IPS DF 6.9 (cell line): Measurements from ENCODE around the gene DNAJC15.
"Not testable (repeated sequence)": the region's sequence is repeated elsewhere in the genome, so short reads cannot be mapped to it uniquely, and the experiment has no call there.

Experiments
- DNase-seq: peaks from one replicate; pipeline ENCODE4 v3.0.0-alpha.2; 2013; ENCODE audit warnings: low read depth, low spot score
- H3K27ac ChIP-seq: one replicate; pipeline ENCODE4 v1.5.1; 2013; ENCODE audit warnings: low read length, control low read depth
- H3K27me3 ChIP-seq: 2 replicates; pipeline ENCODE4 v1.6.1; 2013; ENCODE audit warnings: mild to moderate bottlenecking, low read length; ENCODE audit not compliant: control insufficient read depth, insufficient read depth
- H3K36me3 ChIP-seq: 2 replicates; pipeline ENCODE4 v1.6.1; 2013; ENCODE audit warnings: low read length; ENCODE audit not compliant: control insufficient read depth, insufficient read depth
- H3K4me1 ChIP-seq: 2 replicates; pipeline ENCODE4 v1.6.1; 2013; ENCODE audit warnings: low read length; ENCODE audit not compliant: control insufficient read depth, insufficient read depth
- H3K4me3 ChIP-seq: 2 replicates; pipeline ENCODE4 v1.5.1; 2013; ENCODE audit warnings: mild to moderate bottlenecking, low read length
- H3K9me3 ChIP-seq: 2 replicates; pipeline ENCODE4 v1.6.1; 2013; ENCODE audit warnings: low read length, inconsistent platforms; ENCODE audit not compliant: control insufficient read depth, insufficient read depth
- WGBS: extraction: QIAGEN DNeasy Blood & Tissue Kit; methylation state at CpG from one replicate; pipeline ENCODE4 v1.1.7; 2013; ENCODE audit warnings: mixed read lengths, missing lambda C conversion rate; ENCODE audit not compliant: insufficient read length, insufficient coverage; 5-methylcytosine and 5-hydroxymethylcytosine counted together

The DNAJC15 gene

DNA sequence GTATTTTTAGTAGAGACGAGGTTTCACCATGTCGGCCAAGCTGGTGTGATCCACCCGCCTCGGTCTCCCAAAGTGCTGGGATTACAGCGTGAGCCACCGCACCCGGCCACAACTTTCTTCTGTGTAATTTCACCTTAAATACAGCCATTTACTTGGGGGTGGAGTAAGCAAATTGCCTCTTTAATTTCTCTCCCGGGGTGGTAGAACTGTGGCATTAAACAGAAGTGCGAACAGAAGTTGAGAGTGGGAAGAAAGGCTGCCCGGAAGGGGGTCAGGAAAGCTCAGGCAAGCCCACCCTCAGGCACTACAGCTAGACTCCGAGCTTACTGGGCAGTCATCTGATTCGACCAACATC is 475 bp upstream of the DNAJC15 start:
- no peaks in the 10 kb centered on the region for H3K9me3 ChIP-seq
- no peak overlapping the region for H3K27ac ChIP-seq
- peak overlapping the region; percentile 54; the same call in 1 of the 2 replicates for H3K4me3 ChIP-seq
- no CpG with 5 or more reads among the region's 12 CpGs for WGBS
- DNase-seq, result no peak
- H3K36me3 ChIP-seq, result no peaks in the 10 kb centered on the region
- 0 out of 2 replicates have a peak, but pooled peaks cover 3% of the 10 kb centered on the region for H3K4me1 ChIP-seq
- no peaks in the 10 kb centered on the region for H3K27me3 ChIP-seq

DNA sequence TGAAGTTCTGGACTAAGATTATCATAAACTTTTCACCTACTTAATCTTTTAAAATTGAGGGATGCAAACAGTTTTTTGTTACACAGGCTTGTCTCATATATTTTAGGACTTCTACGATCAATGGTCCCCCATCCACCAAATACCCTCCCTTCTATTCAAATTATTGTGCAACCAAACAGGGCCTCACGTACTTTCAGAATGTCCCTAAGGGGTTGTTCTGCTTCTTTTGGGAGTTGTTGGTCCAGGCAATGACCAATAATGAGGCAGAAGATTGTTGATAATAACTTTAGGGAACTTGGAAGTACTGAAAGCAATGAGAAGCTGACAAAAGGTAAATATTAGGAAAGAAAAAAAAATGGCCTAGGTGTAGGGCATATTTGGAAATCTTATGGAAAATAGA is 2.9 kb downstream of the DNAJC15 start:
- WGBS, result no CpG with 5 or more reads among the region's 2 CpGs
- Histone ChIP-seq H3K4me3 (no peak overlapping the region), H3K9me3 (no peaks in the 10 kb centered on the region), H3K4me1 (no peaks in the 10 kb centered on the region), H3K27ac (no peak overlapping the region), H3K36me3 (no peaks in the 10 kb centered on the region), H3K27me3 (no peaks in the 10 kb centered on the region)
- no peak for DNase-seq

DNA sequence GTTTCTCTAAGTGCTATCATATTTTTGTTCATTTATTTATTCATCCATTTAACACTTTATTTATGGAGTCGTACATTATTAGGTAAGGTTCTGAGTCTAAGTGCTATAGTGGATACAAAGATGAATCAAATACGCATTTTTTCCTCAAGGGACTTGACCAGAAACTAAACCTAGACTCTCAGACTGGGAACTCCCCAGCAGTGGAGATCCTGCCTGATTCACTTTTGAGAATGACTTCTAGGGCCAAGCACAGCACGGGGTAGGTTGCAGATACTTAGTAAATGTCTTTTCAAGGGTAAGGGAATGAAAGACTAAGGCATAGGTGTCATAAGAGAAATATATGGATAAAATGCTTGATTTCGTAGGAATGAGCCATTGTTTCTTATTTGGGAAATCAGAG is 7.2 kb downstream of the DNAJC15 start:
- H3K4me3 ChIP-seq, result no peak overlapping the region
- H3K36me3 ChIP-seq, result no peaks in the 10 kb centered on the region
- H3K27me3 ChIP-seq, result no peaks in the 10 kb centered on the region
- H3K9me3 ChIP-seq, result no peaks in the 10 kb centered on the region
- no peak for DNase-seq
- no peaks in the 10 kb centered on the region for H3K4me1 ChIP-seq
- WGBS, result no CpG with 5 or more reads among the region's 4 CpGs
- H3K27ac ChIP-seq, result no peak overlapping the region

DNA sequence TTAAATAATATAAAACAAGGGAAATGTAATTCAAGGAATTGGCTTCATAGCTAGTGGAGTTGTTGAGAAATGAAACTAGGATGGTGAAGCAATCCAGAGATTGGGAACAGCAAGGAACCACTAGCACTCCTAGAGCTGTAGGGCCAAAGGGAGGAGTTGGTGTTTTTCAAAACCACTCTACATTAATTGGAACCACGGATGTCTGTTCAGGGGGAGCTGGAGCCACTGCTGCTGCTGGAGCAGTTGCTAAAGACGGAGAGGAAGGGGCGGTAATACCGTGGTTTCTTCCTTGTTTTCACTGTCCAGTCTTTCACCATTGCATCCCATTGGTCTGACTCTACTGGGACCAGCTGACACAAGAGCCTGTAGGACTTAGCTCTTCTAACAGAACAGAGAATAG is 8.5 kb downstream of the DNAJC15 start:
- Histone ChIP-seq H3K27ac (no peak overlapping the region), H3K9me3 (no peaks in the 10 kb centered on the region), H3K36me3 (no peaks in the 10 kb centered on the region), H3K27me3 (no peaks in the 10 kb centered on the region), H3K4me1 (no peaks in the 10 kb centered on the region; the same call in 1 of the 2 replicates), H3K4me3 (no peak overlapping the region)
- no CpG with 5 or more reads among the region's 4 CpGs for WGBS
- DNase-seq, result no peak

DNA sequence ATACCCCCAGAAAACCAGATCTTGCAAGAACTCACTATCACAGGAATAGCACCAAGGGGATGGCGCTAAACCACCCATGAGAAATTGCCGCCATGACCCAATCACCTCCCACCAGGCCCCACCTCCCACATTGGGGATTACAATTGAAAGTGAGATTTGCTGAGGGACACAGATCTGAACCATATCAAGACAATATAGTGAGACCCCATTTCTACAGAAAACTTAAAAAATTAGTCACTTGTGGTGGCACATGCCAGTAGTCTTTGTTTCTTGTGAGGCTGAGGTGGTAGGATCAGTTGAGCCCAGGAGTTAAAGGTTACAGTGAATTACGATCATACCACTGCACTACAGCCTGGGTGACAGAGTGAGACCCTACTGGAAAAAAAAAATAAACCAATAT is 9.7 kb downstream of the DNAJC15 start:
- Histone ChIP-seq H3K9me3 (no peaks in the 10 kb centered on the region), H3K27me3 (no peaks in the 10 kb centered on the region), H3K4me3 (no peak overlapping the region), H3K36me3 (no peaks in the 10 kb centered on the region), H3K27ac (no peak overlapping the region), H3K4me1 (no peaks in the 10 kb centered on the region; the same call in 1 of the 2 replicates)
- DNase-seq, result no peak
- WGBS, result no CpG with 5 or more reads among the region's 3 CpGs

DNA sequence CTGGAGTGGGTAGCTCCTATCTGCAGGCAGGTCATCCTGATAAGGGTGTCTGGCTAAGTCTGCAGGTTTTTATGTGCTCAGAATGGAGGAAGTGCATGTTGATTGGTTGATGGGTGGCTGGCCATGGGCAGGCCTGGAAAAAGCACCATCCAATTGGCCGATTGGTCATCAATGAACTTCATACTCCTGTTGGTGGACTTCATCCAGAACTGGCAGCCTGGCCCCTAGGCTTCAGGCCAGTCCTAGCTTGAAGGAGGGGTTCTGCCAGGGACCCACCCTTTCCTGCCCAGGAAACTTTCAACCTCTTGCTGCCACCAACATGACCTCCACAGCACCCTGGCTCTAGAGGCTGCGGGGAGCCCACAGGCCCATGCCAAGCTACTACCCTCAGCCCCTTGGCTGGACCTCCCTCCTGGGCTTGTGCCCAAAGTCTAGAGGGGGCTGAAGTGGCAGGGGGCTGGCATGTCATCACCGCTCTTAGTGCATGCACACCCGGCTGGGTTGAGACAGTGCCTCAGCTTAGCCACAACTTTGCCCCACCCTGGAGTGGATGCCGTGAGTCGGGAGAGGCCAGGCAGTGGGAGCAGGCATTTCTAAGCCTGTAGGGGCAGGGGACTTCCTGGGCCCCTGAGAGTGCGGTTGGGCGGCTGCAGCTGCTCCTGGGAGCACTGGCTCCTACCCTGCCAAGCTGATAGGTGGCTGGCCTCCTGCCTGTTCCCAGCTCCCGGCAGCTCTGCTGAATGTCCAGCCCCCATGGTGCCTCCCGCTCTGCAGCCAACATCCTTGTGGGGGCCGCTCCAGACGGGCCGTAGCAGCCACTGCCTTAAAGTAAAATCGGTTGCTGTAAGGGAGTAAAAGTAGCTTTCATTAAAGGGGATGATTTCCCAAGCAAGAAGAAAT is 13.2 kb downstream of the DNAJC15 start:
- no CpG with 5 or more reads among the region's 14 CpGs for WGBS
- no peak overlapping the region for H3K27ac ChIP-seq
- no peaks in the 10 kb centered on the region for H3K36me3 ChIP-seq
- no peaks in the 10 kb centered on the region for H3K27me3 ChIP-seq
- no peak overlapping the region for H3K4me3 ChIP-seq
- H3K9me3 ChIP-seq, result no peaks in the 10 kb centered on the region
- peaks cover 1% of the 10 kb centered on the region for H3K4me1 ChIP-seq
- no peak for DNase-seq

DNA sequence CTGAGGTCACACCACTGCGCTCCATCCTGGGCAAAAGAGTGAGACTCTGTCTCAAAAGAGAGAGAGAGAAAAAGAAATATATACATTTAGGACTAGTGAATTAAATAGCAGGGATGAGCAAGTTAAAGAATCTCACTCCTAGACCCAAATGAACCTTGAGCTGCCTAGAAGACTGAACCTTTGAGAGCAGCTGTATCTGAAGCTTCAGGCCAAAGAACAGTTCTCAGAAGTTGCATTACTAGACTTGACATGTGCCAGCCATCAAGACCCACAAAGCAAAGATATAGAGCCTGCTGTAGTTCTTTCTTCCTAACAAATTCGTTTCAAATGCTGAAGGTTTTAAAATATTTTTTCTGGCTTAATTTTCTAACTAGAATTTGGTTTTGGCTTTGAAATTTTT is 16.6 kb downstream of the DNAJC15 start:
- no CpG with 5 or more reads among the region's 2 CpGs for WGBS
- peaks cover 1% of the 10 kb centered on the region for H3K4me1 ChIP-seq

DNA sequence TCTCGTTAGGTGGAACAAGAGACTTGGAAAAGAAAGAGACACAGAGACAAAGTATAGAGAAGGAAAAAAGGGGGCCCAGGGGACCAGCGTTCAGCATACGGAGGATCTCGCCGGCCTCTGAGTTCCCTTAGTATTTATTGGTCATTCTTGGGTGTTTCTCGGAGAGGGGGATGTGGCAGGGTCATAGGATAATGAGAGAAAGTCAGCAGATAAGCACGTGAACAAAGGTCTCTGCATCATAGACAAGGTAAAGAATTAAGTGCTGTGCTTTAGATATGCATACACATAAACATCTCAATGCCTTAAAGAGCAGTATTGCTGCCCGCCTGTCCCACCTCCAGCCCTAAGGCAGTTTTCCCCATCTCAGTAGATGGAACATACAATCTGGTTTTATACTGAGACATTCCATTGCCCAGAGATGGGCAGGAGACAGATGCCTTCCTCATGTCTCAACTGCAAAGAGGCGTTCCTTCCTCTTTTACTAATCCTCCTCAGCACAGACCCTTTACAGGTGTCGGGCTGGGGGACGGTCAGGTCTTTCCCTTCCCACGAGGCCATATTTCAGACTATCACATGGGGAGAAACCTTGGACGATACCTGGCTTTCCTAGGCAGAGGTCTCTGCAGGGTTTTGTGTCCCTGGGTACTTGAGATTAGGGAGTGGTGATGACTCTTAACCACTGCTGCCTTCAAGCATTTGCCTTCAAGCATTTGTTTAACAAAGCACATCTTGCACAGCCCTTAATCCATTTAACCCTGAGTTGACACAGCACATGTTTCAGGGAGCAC is 17.4 kb downstream of the DNAJC15 start:
- H3K4me3 ChIP-seq, H3K27ac ChIP-seq, H3K27me3 ChIP-seq, H3K9me3 ChIP-seq, DNase-seq, H3K36me3 ChIP-seq, H3K4me1 ChIP-seq: not testable (repeated sequence)
- WGBS, result no CpG with 5 or more reads among the region's 13 CpGs

More for the DNA sequence above, 16.6 kb downstream of the DNAJC15 start:
- Histone ChIP-seq H3K27ac (no peak overlapping the region), H3K36me3 (no peaks in the 10 kb centered on the region), H3K27me3 (no peaks in the 10 kb centered on the region), H3K4me3 (no peak overlapping the region), H3K9me3 (no peaks in the 10 kb centered on the region)
- DNase-seq, result no peak

DNA sequence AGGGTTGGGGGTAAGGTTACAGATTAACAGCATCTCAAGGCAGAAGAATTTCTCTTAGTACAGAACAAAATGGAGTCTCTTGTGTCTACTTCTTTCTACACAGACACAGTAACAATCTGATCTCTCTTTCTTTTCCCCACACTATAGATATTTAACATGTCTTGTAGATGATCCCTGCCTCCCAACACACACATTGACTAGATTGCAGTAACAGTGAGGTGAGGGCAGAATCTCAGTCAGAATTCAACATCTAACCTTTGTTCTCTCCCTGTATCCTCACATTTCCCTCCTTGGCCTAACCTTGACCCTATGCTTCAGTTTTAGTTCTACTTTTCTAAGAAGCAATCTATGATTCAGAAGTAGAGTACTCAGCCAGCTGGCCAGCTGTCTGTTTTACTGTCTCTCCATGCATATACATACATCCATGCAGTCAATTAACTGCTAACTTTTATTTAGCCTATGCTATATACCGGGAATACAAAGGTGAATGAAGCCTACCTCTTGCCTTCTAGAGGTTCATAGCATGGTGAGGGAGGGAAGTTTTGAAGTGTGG is 18.1 kb downstream of the DNAJC15 start:
- H3K9me3 ChIP-seq, result no peaks in the 10 kb centered on the region
- H3K4me3 ChIP-seq, result no peak overlapping the region
- H3K27me3 ChIP-seq, result no peaks in the 10 kb centered on the region
- no peaks in the 10 kb centered on the region for H3K36me3 ChIP-seq
- H3K27ac ChIP-seq, result no peak overlapping the region
- no peak for DNase-seq
- WGBS, result no CpG with 5 or more reads among the region's 1 CpG
- H3K4me1 ChIP-seq, result peaks cover 1% of the 10 kb centered on the region; the same call in 1 of the 2 replicates

DNA sequence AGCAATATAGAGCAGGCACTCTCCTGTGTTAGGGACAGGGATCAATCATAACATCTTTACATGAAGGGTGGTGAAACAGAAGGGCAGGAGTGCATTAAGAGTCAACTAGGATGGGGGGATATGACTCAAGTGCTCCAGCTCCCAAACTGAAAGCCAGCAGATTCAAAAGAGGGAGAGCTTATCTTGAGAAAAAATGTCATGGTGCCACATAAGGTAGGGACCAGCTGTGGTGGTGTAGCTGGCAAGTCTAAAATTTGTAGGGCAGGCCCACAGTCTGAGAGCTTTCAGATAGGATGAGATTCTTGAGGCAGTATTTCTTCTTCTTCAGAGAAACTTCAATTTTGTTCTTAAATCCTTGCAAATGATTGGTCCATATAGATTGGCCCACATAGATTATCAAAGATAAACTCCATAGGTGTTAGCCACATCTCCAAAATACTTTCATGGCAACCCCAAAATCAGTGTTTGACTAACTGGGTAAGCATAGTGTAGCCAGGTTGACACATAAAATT is 19.1 kb downstream of the DNAJC15 start:
- H3K27ac ChIP-seq, result no peak overlapping the region
- H3K9me3 ChIP-seq, result no peaks in the 10 kb centered on the region
- no peak overlapping the region for H3K4me3 ChIP-seq
- no peaks in the 10 kb centered on the region for H3K27me3 ChIP-seq
- no peak for DNase-seq
- no peaks in the 10 kb centered on the region for H3K36me3 ChIP-seq
- peaks cover 1% of the 10 kb centered on the region; the same call in 1 of the 2 replicates for H3K4me1 ChIP-seq
